COLO668 (cell line): Measurements from ENCODE around the gene HYCC1.

ENCODE experiments used
- DNase-seq: peaks from one replicate; lab custom pipeline; 2025; ENCODE audit not compliant: unreplicated experiment; lab: John Stamatoyannopoulos, UW

Gene HYCC1

DNA sequence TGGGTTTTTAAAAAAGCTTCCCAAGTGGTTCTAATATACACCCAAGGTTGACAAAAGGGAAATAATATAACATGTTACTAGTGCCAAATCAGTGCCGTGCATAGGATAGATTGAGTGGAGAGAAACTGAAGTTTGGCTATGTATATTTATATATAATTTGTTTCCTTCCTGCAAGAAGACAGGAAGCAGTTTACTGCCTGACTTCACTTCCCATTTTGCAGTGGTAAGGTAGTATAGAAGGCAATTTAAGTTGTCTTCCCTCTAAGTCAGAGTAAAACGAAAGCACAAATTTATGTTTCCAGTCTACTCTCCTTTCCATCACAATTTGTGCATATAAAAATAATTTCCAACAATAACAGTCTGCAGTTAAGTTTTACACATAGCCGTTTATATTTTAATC lies 3.4 kb upstream of the HYCC1 start:
- DNase-seq, result no peak

DNA sequence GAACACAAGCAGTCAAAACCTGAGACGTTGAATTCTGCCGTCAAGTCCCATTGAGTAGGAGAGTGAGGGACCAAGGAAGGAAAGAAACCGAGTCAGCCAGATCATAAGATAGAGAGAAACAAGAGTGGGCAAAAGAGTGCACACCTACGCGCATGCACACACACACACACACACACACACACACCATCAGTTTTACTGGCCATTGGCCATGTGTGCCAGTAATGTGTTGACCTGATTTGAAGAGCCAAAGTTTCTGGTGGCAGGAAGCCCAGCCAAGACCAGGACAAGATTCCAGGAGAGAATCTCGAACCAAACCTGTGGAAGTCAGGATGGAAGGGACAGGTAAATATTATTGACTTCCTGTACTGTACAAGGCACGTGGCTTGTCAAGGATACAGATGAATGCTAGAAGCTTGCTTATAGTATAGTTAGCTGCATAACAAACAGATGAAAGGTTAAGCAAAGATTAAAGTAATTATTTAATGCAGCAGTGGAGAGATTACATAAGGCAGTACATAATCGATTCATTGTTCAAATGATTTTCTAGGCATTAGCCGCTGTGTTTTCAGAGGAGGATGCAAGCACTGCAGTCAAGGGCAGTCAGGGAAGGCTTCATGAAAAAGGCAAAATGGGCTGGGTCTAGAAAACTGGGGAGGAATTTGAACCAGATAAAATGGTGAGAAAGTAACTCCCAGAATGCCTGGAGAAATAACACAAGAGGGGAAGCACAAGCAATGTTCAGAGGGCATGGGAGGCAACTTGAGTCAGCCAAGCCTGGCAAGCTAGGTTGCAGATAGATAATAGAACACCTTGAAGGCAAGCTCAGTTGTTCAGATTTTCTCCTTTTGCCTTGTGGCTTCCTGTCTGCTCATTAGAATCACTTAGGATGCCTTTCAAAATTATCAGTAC lies 2.7 kb upstream of the HYCC1 start:
- no peak for DNase-seq

DNA sequence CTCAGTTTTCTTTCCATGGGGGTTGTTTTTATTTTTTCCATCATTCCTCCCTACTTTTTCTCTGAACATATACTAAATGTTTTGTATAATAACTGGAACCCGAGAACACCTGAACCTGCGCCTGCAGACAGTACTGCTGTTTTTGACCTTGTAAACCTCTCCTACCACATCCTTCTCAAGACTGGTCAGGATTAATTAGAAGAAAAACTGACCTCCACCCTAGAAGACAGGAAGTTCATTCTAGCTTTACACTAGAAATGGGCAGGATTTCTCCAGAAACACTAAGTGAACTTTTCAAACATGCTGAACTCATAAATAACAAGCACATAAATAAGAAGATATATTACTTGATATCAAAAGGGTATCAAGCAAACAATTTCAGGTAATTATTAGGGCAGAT lies 751 bp upstream of the HYCC1 start:
- DNase-seq, result no peak

DNA sequence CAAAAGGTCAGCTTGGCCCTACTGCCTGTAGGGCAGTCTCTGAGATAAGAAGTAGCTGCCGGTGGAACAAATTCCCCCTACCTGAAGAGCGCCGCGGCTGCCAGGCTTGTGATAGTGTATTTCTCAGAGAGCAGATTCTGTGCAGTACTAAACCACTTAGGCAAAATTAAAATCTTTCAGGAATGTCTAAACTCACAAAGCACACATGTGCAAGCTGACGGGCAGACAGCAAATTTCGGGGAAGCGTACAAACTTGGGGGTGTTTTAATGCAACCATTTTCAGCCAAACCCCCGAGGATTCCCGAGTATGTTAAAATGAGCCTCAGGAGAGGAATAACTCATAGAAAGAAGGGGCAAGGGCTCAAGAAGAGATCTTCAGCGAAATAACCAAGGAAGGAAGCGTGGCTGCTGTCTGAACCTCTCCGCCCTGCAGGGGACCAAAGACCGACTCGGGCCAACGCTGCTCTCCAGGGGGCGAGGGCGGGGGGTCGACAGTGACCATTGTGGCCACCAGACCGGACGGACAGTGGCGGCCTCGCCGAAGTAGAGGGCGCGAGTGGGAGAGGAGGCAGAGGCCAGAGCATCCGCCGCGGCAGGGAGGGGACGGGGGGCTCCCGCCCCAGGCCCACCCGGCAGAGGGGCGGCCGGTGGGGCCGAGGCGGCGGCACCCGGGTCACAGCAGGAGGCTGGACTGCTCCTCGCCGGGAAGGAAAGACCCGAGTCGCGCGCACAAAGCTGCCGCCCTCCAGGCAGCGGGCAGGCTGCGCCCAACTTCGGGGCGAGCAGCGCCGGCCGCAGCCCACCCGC lies 819 bp downstream of the HYCC1 start:
- DNase-seq, result peak; percentile 69

DNA sequence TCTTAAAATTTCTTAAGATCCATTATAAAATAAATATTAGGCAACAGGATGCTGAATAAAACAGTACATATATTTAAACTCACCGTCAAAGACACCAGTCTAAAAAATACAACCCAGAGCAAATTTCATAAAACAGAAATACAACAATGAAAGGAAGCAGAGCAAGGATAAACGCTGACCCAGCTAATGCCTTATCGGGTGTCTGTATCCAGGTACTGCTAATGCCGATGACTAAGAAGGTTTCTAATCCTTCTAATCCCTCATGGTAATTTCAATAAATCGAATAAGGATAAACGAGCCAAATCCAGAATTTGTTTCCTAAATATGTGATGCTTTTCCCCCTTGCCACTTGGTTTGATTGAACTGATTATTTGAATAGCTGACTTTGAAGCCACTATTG lies 1.7 kb downstream of the HYCC1 start:
- DNase-seq, result no peak

DNA sequence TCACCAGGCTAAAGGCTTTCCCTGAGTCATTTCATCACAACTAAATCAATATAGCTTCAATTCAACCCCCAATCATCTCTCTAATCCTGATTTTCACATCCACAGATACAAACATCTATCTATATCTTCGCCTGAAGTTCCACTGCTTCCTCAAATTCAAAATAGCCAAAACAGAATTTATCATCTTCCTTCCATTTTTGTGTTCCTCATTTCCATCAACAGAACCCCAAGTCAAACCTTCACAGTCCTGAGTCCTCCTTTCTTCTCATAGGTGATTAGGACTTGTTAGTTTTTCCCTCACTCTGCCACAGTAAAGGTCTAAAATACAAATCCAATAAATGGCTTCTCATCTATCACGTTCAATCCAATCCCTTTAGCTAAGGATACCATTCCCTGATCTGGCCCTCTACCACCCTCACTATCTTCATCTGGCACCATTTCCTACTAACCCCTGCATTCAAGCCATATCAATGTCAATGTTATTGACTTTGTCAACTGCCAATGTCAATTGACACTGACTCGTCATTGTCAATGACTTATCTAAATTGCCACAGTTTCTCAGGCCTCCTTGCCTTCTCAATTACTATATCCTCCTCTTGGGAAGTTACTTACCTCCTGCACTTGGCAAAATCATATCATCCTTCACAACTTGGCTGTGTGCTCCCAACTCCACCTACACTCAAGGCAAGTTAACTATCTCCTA lies 2.6 kb downstream of the HYCC1 start:
- DNase-seq, result no peak

DNA sequence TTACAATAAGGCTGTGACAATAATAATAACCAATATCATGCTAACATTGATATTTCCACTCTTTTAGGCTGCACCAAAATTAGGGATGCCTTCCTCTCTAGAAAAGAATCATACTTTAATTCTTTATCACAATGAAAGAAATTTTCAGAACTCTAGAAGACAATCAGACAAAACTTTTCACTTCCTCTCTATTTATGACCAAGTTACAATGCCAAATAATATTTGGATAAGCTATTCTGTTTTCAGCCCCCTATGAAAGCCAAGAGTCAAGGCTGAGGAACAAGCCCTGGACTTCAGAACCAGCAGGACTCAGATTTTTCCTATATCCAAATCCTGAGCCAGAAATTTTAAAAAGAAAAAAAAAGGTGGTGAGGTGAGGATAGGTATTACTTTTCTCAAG lies 4.6 kb downstream of the HYCC1 start:
- DNase-seq, result no peak

DNA sequence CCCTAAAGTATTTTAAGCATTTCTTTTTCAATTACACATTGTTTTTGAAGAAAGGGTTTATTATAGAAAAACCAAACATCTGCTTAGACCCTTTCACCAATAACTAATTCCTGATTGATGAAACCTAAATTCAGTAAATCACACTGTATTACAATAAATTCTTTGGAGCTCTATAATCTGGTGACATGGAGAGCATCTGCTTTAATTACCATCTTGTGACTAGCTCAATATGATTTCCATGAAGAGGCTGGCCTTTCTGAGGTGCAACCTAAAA lies 9.7 kb downstream of the HYCC1 start:
- no peak for DNase-seq

DNA sequence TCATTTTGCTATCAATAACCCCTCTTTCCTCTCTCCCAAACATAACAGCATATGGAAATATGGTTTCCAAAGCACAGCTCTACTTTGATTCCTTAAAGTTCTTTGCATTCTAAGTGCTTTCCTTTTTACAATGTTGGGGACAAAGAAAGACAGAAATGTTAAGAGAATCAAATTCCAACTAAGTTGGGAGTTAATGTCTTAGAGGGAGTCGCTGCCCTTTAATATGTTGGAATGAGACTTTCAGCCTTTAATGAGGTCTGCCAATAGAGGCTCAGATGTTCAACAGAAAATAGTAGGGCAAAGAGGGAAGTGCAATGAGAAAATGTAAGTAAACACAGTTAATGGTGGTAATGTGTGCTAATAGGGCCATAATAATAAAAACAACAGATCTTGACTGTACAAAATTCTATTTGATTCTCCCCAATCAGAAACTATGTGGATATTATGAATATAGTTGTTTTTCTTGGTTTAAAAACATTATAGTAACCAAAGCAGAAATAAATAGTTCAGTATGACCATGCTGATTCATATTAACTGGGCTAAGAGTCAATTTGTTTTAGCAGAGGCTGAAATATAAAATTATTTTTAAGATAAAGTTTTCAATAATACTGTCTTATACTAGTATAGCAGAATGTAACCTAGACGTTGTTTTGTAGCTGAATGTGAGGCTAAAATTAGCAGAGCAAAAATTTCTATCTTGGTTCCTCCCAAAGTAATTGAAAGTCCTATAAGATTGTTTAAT lies 10.3 kb downstream of the HYCC1 start:
- DNase-seq, result no peak

DNA sequence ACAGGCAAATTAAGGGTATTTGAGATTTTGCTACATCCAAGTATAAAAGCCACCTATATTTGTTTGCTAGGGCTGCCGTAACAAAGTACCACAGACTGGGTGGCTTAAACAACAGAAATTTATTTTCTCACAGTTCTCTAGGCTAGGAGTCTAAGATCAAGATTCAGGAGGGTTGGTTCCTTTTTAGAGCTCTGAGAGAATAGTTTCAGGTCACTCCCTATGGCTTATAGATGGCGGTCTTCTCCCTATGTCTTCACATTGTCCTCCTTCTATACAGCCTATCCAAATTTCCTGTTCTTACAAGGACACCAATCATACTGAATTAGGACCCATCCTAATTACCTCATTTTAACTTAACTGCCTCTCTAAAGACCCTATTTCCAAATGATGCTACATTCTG lies 11.2 kb downstream of the HYCC1 start:
- no peak for DNase-seq

DNA sequence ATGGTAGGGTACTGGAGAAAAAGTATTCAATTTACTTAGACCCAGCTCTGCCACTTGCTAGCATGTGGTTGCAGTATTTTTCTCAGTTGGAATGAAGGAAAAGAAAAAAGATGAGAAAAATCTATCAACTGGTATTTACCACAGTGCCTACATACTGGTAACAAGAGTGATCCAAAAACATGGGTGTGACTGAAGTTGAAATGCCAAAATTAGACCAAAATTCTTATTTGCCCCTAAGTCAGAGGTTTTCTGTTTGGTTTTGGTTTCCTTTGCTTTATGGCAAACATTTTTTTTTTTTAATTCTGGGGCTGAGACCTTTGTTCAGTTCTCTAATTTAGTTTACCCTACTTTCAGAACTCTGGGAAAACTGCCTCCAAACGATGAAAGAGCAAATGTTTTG lies 12.3 kb downstream of the HYCC1 start:
- no peak for DNase-seq

DNA sequence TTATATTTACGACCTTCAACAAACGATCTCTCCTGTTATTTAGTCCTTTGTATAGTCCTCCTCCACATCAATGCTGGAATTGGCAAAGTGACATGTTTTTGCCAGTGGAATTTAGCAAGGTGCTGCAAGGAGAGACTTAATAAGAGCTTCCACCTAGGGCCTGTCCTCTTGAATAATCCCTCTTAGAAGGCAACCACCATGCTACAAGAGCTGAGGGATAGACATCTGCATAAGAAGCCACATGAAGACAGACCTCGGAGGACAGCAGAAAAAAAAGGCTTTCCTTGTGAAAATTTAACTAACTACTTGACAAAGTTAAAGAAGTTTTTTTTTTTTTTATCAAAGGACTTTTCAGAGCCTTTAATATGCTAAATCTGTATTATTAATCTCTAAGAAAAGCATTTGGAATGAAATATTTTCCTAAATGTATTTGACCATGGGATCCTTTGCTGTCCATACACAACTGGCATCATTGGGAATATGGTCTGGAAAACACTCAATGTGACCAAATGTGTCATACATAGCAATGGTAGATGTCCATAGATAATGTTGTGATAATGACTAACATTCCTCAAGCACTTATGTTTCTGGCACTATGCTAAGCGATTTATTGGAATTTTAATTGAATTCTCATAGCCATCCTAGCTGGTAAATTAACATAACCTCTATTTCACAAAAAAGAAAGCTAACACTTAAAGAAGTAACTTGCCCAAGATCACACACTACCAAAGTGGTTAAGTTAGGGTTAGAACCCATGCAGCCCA lies 13.2 kb downstream of the HYCC1 start:
- DNase-seq, result no peak

DNA sequence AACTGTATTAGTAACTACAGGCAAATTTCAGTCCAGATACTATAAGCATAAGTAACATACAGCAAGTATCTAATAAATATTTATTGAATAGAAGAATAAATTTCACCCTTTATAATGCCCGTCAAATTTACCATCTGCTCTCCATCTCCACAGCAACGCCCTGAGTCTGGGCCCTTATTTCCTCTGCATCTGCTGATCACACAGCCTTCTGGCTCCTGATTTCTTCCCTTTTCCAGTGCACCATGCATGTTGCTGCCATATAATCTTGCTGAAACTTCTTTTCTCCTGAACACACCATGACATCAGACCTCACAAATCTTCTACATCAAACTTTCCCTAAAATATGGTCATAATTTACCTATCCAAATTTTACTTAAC lies 15.4 kb downstream of the HYCC1 start:
- DNase-seq, result no peak

DNA sequence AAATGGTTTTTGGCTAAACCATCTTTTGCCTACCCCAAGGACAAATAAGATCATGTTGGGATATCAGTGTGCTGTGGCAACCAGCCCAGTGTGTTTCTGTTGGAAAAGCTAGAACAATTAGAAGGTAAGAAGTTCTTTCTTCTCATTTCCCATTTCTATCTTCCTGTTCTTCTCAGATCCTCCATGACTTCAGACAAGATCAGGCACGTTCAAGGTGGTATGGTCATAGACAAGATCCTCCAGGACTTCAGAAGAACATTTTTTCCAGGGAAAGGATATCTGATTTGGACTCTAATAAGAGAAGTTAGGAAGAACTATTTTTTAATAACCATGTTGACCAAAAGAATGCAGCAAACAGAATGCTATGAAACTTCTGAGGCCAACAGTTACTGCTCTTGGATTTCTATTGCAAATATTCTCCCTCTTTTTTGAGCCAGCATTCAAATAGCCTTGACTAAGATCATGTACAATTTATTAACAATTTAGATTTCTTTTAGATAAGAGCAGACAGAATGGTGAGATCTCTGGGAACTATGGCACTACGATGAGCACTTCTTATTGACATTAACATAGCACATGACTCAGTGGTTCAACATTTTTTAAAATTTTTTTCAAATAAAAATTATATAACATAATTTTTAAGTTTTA lies 15.9 kb downstream of the HYCC1 start:
- DNase-seq, result no peak

DNA sequence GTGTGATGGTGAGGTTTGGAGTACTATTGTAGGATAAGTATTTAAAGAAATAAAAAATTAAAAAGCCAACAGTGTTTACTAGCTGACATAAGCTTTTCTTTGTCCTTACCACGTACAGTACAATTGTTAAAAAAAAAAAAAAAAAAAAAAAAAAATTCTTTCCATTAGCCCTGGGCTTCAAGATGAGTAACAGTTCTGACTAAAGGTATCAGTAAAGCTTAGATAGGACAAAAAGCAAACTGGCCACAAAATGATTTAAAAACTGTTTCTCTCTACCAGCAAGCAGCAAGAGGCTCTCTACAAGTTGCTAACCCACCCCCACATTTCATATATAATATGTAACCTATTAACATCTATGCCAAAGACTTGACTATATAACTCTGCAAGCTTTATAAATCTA lies 17.5 kb downstream of the HYCC1 start:
- no peak for DNase-seq

DNA sequence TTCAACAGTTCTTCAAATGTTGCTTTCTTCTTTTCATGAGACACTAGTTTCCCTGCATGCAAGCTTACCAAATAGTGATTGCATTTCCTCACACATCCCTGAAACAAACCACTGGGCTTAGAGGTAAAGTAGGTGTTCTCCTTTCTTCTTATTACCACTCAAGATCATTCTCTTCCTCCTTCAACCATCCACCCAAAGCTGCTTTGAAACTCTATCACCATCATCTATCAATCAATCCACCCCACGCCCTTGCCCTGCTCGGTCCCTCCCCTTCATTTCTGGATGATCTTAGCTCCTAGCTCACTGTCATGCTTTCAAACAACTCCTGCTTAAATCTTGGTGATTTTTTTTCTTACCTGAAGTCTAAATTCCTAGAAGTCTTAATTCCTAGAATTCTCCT lies 18.9 kb downstream of the HYCC1 start:
- DNase-seq, result no peak

DNA sequence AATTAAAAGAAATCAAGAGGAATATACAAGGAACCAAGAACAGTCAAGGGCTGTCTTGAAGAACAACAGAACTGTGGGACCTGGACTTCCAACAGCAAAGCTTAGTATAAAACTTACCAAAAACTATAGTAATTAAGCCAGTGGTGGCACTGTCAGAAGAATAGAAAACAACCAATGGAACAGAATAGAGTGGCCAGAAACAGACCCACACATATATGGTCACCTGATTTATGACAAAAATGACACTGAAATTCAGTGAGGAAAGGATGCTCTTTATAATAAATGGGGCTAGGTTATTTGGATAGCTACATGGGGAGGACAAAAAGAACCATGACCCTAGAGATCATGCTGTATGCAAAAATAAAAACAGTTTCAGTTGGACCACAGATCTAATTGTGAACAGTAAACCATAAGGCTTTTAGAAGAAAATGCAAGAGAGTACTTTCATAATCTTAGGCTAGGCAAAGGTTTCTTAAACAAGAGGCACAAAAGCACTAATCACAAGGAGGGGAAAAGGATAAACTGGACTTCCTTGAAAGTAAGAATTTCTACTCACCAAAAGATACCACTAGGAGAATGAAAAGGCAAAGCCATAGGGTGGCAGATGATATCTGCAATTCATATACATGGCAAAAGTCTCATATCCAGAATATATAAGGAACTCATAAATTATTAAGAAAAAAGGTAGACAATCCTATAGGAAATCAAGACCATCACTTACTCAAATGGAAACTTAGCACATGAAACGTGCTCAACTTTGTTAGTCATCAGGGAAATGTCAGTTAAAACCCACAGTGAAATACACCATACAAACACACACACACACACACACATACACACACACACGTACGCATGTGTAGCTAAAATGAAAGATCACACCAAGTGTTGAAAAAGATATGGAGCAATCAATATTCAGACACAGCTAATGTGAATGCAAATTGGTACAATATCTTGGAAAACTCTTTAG lies 20.8 kb downstream of the HYCC1 start:
- no peak for DNase-seq

DNA sequence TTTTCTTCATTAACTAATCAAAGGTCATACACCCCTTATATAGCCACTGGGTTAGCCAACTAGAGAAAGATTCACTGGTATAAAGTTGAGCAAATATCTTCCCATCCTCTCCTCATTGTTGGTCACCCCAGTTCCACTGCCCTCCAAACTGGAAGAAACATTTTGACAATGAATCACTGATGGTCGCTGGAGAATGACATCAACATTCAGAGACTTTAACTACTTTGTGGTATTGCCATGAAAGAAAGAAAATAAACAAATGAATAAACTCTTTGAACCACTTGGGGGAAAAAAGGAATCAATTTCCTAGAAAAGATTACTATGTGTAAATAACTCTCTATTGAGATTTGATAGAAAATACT lies 23.4 kb downstream of the HYCC1 start:
- no peak for DNase-seq
